Kidney epithelial cell (primary cell): ENCODE measurements around the gene DGKB. TPM values are rescaled to one million over a fixed set of nuclear protein-coding genes. Genes with fewer than 3 reads are reported as not detected.

Experiments
- DNase-seq: peaks from one replicate; pipeline ENCODE4 v3.0.0-alpha.2; 2010; ENCODE audit warnings: low read depth
- H3K27me3 ChIP-seq: 2 replicates; pipeline ENCODE4 v1.6.0; 2011; ENCODE audit warnings: low read length; ENCODE audit not compliant: control insufficient read depth, insufficient read depth
- H3K36me3 ChIP-seq: 2 replicates; pipeline ENCODE4 v1.5.1; 2011; ENCODE audit warnings: low read length; ENCODE audit not compliant: control insufficient read depth, insufficient read depth
- H3K4me3 ChIP-seq: 2 replicates; pipeline ENCODE4 v1.5.1; 2011; ENCODE audit warnings: low read depth, mild to moderate bottlenecking, control low read depth, low read length
- total RNA-seq: library from RNA; depleted of rRNA; stranded (reverse); fragments of >200 nt; gene quantifications from 2 replicates; pipeline ENCODE4 v1.2.3, GENCODE V29; 2015
- TF ChIP-seq, protein P1 (sequence below): IDR thresholded peaks from 2 replicates; pipeline ENCODE4 v1.5.1; 2011; ENCODE audit warnings: mild to moderate bottlenecking, moderate library complexity, low read length, control low read depth, inconsistent platforms; ENCODE audit not compliant: insufficient read depth, poor library complexity, severe bottlenecking

Gene DGKB
- total RNA-seq, 1 donor from 2014 or later, result not detected

DNA sequence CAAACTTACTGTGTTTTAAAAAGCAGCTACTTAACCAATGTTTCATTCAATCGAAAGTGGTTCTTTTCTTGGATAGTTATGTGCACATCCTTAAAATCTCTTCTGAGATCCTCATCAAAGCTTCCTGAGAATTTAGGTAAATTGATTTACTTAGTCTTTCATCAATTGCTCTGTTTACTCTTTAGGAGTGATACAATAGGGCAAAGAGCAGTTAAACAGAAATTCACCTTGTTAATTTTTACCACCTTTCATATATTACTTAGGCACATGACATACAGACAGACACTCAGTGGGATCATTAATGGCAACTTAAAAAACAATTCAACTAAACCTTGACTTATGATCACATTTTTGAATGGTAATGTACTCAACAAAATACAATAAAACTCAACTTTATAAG lies 456.3 kb downstream of the DGKB start:
- Histone ChIP-seq H3K27me3 (no peaks in the 10 kb centered on the region), H3K4me3 (no peak overlapping the region), H3K36me3 (no peaks in the 10 kb centered on the region)
- DNase-seq, result no peak
- TF ChIP-seq, protein P1, sequence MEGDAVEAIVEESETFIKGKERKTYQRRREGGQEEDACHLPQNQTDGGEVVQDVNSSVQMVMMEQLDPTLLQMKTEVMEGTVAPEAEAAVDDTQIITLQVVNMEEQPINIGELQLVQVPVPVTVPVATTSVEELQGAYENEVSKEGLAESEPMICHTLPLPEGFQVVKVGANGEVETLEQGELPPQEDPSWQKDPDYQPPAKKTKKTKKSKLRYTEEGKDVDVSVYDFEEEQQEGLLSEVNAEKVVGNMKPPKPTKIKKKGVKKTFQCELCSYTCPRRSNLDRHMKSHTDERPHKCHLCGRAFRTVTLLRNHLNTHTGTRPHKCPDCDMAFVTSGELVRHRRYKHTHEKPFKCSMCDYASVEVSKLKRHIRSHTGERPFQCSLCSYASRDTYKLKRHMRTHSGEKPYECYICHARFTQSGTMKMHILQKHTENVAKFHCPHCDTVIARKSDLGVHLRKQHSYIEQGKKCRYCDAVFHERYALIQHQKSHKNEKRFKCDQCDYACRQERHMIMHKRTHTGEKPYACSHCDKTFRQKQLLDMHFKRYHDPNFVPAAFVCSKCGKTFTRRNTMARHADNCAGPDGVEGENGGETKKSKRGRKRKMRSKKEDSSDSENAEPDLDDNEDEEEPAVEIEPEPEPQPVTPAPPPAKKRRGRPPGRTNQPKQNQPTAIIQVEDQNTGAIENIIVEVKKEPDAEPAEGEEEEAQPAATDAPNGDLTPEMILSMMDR, result no peak

DNA sequence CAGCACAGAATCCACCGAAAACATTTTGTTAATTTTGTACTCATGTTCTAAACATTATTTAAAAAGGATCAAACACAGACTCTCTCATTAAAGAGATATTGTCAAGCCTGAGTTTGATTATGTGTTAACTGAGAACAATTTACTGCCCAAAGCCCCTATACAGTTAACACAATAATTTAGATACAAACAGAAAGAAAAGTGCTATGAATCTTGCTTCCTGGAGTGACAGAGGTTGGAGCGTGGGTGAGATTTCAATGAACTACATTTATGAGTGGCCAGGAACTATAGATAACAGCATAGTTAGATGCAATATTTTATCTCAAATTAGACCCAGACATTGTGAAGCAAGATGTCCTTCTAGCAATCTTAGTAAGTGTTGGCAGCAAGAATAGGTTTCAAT lies 464.2 kb downstream of the DGKB start:
- no peak for DNase-seq
- no peak overlapping the region for H3K4me3 ChIP-seq
- TF ChIP-seq, protein P1, result no peak
- H3K36me3 ChIP-seq, result no peaks in the 10 kb centered on the region
- H3K27me3 ChIP-seq, result no peaks in the 10 kb centered on the region

- Histone ChIP-seq H3K4me3 (no peak overlapping the region), H3K36me3 (no peaks in the 10 kb centered on the region), H3K27me3 (no peaks in the 10 kb centered on the region)
- DNase-seq, result no peak
- TF ChIP-seq, protein P1, result no peak
These were observed 465.7 kb downstream of the DGKB start for GRCh38 chr7:14436878-14437277.

- no peak for DNase-seq
- no peaks in the 10 kb centered on the region for H3K27me3 ChIP-seq
- TF ChIP-seq, protein P1, result no peak
- H3K4me3 ChIP-seq, result no peak overlapping the region
- no peaks in the 10 kb centered on the region for H3K36me3 ChIP-seq
These were observed 469.6 kb downstream of the DGKB start for GRCh38 chr7:14432924-14433323.

- no peak for DNase-seq
- H3K4me3 ChIP-seq, result no peak overlapping the region
- H3K27me3 ChIP-seq, result no peaks in the 10 kb centered on the region
- TF ChIP-seq, protein P1, result no peak
- no peaks in the 10 kb centered on the region for H3K36me3 ChIP-seq
These were observed 471.6 kb downstream of the DGKB start for GRCh38 chr7:14430926-14431325.

DNA sequence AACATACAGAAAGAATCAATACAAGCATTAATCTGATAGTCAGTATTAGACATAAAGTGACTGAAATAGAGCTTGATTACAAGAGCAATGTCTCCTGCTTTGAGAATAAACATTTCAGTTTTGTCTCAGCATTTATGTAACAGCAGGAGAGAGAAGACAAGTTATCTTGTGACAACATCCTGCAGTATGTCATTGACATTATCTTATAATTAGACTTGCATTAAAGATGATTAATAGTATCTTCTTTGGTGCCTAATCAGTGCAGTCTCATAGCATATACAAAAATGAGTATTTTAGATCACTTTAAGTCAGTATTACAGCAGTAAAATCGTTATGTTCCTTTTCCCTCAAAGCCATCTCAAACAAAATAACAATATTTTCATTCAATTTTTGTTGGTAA lies 477.0 kb downstream of the DGKB start:
- H3K27me3 ChIP-seq, result no peaks in the 10 kb centered on the region
- DNase-seq, result no peak
- no peak overlapping the region for H3K4me3 ChIP-seq
- no peaks in the 10 kb centered on the region for H3K36me3 ChIP-seq
- TF ChIP-seq, protein P1, result no peak
